Epithelial cell of esophagus (primary cell): ENCODE results near the gene THSD7B.
"Not testable (repeated sequence)": the region's sequence is repeated elsewhere in the genome, so short reads cannot be mapped to it uniquely, and the experiment has no call there.

Source experiments
- DNase-seq: peaks from one replicate; pipeline ENCODE4 v3.0.0; 2010; ENCODE audit warnings: low read depth
- H3K4me3 ChIP-seq: 2 replicates; pipeline ENCODE4 v1.5.1; 2011; ENCODE audit warnings: mild to moderate bottlenecking, low read length, control low read depth
- CTCF ChIP-seq: IDR thresholded peaks from 2 replicates; pipeline ENCODE4 v1.5.1; 2011; ENCODE audit warnings: low read depth, mild to moderate bottlenecking, low read length, control low read depth, inconsistent platforms; ENCODE audit not compliant: insufficient read depth; ENCODE audit errors: missing control alignments

The THSD7B gene

GRCh38 chr2:136962105-136962725, 196.9 kb downstream of the THSD7B start:
- TF ChIP-seq CTCF, result no peak
- DNase-seq, result no peak
- no peak overlapping the region for H3K4me3 ChIP-seq

GRCh38 chr2:136966485-136966884, 201.1 kb downstream of the THSD7B start:
- no peak for DNase-seq
- no peak for TF ChIP-seq CTCF
- H3K4me3 ChIP-seq, result no peak overlapping the region

- DNase-seq, result no peak
- TF ChIP-seq CTCF, result no peak
- no peak overlapping the region for H3K4me3 ChIP-seq
These were observed 215.0 kb downstream of the THSD7B start for GRCh38 chr2:136980303-136980702.

GRCh38 chr2:136981689-136982088, 216.3 kb downstream of the THSD7B start:
- not testable (repeated sequence) for DNase-seq, H3K4me3 ChIP-seq

- DNase-seq, result peak; percentile 72
- no peak overlapping the region for H3K4me3 ChIP-seq
- TF ChIP-seq CTCF, result no peak
These were observed 219.7 kb downstream of the THSD7B start for GRCh38 chr2:136985044-136985443.

GRCh38 chr2:136986605-136987221, 221.4 kb downstream of the THSD7B start:
- H3K4me3 ChIP-seq, result no peak overlapping the region
- DNase-seq, result no peak

GRCh38 chr2:136990316-136990715, 225.0 kb downstream of the THSD7B start:
- H3K4me3 ChIP-seq, result no peak overlapping the region
- no peak for TF ChIP-seq CTCF
- no peak for DNase-seq

More at GRCh38 chr2:136986605-136987221, 221.4 kb downstream of the THSD7B start:
- no peak for TF ChIP-seq CTCF
